Measurements from ENCODE around the gene DENND1A. TPM values are rescaled to one million over a fixed set of nuclear protein-coding genes. Genes with fewer than 3 reads are reported as not detected.
A peak's percentile ranks its signal among the peaks of the same experiment; 100 is the strongest.

DENND1A gene
- total RNA-seq, 1 donor from 2014 or later, result 13.9 TPM

DNA sequence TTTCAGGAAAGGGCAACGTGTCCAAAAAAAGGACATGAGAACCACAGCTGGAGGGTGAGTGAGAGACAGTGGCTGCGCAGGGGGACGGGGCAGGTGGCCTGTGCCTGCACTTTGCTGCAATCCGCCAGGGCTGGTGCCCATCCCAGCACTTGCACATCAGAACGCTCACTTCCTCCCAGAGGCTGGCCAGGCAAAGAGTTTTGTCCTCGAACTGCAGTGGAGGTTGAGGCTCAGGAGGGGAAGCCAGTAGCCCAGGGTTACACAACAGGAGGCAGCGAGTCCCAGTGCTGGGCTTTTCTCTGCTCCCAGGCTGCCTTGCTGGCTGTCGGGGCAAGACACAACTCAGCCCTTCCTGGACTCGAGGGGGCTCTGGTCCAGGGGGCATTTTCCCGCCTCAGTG, 540.9 kb downstream of the DENND1A start:
- peaks cover 3% of the 10 kb centered on the region for H3K4me1 Mint-ChIP-seq (ENCODE audit: low read depth, unreplicated experiment)
- TF ChIP-seq CTCF (IDR thresholded peaks at IDR 0.05; ENCODE audit: partially characterized antibody, unreplicated experiment), result no peak
- H3K36me3 Mint-ChIP-seq (ENCODE audit: unreplicated experiment), result no peaks in the 10 kb centered on the region
- H3K27ac Mint-ChIP-seq (ENCODE audit: unreplicated experiment), result no peak overlapping the region
- no peak overlapping the region for H3K4me3 Mint-ChIP-seq (ENCODE audit: unreplicated experiment)
- no peak for DNase-seq
- H3K9me3 Mint-ChIP-seq (ENCODE audit: unreplicated experiment), result peaks cover 8% of the 10 kb centered on the region
- peaks cover 13% of the 10 kb centered on the region for H3K27me3 Mint-ChIP-seq (ENCODE audit: unreplicated experiment)

GRCh38 chr9:123387686-123388085, 542.2 kb downstream of the DENND1A start:
- Mint-ChIP-seq H3K36me3 (ENCODE audit: unreplicated experiment) (no peaks in the 10 kb centered on the region), H3K4me1 (ENCODE audit: low read depth, unreplicated experiment) (no peaks in the 10 kb centered on the region), H3K9me3 (ENCODE audit: unreplicated experiment) (peaks cover 4% of the 10 kb centered on the region), H3K4me3 (ENCODE audit: unreplicated experiment) (no peak overlapping the region), H3K27ac (ENCODE audit: unreplicated experiment) (no peak overlapping the region), H3K27me3 (ENCODE audit: unreplicated experiment) (peaks cover 9% of the 10 kb centered on the region)
- no peak for DNase-seq
- no peak for TF ChIP-seq CTCF (IDR thresholded peaks at IDR 0.05; ENCODE audit: partially characterized antibody, unreplicated experiment)

GRCh38 chr9:123383512-123384170, 546.3 kb downstream of the DENND1A start:
- peak overlapping the region; percentile 28 for H3K27ac Mint-ChIP-seq (ENCODE audit: unreplicated experiment)
- no peaks in the 10 kb centered on the region for H3K4me1 Mint-ChIP-seq (ENCODE audit: low read depth, unreplicated experiment)
- peaks cover 4% of the 10 kb centered on the region for H3K9me3 Mint-ChIP-seq (ENCODE audit: unreplicated experiment)
- no peak overlapping the region for H3K4me3 Mint-ChIP-seq (ENCODE audit: unreplicated experiment)
- H3K27me3 Mint-ChIP-seq (ENCODE audit: unreplicated experiment), result peaks cover 3% of the 10 kb centered on the region
- no peaks in the 10 kb centered on the region for H3K36me3 Mint-ChIP-seq (ENCODE audit: unreplicated experiment)
- DNase-seq, result no peak
- TF ChIP-seq CTCF (IDR thresholded peaks at IDR 0.05; ENCODE audit: partially characterized antibody, unreplicated experiment), result no peak

DNA sequence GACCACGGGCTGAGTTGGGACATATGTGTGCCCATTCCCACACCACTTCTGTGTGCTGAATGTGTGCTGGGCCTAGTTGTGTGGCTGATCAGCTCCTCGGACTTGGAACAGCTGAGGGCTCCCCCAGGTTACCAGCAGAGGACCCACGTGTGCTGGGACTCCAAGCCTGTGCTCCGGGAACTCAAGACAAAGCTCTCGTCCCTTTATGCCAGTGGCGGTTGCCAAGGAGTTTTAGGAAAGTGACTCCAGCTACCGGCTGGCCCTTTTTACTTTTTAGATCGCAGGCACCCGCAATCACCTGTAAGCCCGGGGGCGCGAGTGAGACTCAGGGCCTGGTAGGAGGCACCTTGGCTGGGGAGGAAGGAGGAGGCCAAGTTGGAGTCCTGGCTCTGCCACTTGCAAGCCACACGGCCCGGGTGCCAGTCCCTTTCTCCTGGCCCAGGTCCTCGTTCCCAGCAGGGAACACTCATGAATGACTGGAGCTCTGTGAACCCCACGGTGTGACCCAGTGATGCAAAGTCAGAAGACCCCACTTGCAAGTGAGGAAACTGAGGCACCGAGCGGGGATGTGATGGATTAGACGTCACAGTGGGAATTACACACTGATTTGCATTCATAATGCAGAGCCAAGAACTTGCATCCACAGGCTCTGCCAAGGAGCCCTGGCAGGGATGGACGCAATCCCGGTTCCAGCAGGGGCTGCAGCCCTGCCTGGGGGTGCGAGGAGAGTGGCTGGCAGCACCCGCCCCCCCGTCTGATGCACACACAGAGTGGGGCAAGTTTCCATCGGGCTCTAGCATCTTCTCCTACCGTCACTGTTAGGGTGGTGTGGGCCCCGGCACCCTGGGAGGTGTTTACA, 547.0 kb downstream of the DENND1A start:
- Mint-ChIP-seq H3K9me3 (ENCODE audit: unreplicated experiment) (peaks cover 3% of the 10 kb centered on the region), H3K4me3 (ENCODE audit: unreplicated experiment) (no peak overlapping the region), H3K4me1 (ENCODE audit: low read depth, unreplicated experiment) (no peaks in the 10 kb centered on the region), H3K27ac (ENCODE audit: unreplicated experiment) (no peak overlapping the region), H3K36me3 (ENCODE audit: unreplicated experiment) (no peaks in the 10 kb centered on the region), H3K27me3 (ENCODE audit: unreplicated experiment) (peaks cover 3% of the 10 kb centered on the region)
- TF ChIP-seq CTCF (IDR thresholded peaks at IDR 0.05; ENCODE audit: partially characterized antibody, unreplicated experiment), result no peak
- no peak for DNase-seq

Data from glutamatergic neuron (in vitro differentiated cells).